HG02884 (cell line): ENCODE results near the gene PRRC2C.

ENCODE experiments used
- ATAC-seq: cut with Tn5 transposase; IDR thresholded peaks from one replicate; pipeline ENCODE4 v1.9.1; 2021; ENCODE audit warnings: mild to moderate bottlenecking, moderate library complexity; ENCODE audit not compliant: unreplicated experiment

Gene PRRC2C

DNA sequence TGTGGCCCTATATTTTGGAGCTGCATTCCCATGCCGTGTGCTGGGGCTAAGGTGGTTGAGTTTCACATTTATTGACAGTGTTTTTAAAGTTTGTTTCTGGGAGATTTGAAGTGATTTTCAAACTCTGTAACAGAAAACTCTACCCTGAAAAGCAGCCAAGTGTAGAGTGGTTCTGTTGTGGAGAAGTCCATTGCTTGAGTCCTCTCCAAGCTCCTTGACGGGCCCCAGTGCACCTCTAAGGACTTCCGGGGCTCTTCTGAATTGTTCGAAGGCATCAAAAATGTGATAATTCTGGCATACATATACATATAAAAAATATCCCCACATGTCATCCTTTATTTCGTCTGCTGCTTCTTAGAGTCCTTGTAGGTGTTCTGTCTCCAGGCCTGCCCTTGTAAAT is 141.7 kb downstream of the PRRC2C start:
- ATAC-seq = no peak

DNA sequence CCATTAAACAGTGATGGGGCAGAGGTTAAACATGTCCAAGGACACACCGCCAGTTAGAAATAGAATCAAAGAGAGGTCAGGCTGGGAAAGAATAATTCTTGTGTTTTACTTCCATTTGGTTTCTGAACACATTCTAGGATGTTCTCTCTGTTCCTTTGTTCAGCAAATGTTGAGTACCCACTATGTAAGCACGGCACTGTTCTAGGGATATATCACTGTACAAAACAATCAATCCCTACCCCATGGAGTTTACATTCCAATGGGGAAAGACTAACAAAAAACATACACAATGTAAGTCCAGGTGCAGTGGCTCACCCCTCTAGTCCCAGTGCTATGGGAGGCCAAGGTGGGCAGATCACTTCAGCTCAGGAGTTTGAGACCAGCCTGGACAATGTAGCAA is 142.9 kb downstream of the PRRC2C start:
- no peak for ATAC-seq

DNA sequence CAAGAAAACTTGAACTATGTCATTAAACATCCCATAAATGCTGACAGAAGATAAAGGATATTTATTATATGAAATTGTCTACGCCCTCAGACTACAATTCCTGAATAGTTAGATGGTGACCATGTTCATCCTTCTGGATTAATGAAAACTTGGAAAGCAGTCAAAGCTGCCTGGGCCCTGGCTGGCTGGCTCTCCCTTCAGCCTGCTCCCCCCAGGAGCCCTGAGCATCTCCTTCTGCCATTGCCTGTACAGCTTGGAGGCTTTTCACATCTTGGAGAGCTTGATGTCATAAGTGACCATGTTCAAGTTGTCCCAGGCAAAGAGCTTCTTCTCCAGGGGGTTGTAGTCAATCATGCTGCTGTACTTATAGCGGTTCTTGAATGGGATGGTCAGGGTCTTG is 150.3 kb downstream of the PRRC2C start:
- no peak for ATAC-seq

DNA sequence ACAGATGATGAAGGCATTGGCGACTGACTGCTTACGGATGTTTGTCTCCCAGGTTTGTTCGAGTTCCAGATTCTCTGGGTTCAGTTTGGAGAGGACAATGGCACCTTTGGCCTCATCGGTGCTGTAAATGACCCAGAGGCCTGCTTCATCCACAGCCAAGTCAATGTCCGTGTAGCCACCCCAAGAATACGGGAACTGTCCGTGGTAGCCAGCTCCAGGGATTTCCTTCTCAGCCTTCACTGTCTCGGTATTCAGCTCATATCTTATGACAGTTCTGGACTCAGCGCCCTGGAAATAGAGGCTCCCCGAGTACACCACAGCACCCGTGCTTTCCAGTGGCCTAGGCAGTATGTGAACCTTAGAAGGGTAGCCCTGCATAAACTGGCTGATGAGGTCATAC is 150.8 kb downstream of the PRRC2C start:
- no peak for ATAC-seq

DNA sequence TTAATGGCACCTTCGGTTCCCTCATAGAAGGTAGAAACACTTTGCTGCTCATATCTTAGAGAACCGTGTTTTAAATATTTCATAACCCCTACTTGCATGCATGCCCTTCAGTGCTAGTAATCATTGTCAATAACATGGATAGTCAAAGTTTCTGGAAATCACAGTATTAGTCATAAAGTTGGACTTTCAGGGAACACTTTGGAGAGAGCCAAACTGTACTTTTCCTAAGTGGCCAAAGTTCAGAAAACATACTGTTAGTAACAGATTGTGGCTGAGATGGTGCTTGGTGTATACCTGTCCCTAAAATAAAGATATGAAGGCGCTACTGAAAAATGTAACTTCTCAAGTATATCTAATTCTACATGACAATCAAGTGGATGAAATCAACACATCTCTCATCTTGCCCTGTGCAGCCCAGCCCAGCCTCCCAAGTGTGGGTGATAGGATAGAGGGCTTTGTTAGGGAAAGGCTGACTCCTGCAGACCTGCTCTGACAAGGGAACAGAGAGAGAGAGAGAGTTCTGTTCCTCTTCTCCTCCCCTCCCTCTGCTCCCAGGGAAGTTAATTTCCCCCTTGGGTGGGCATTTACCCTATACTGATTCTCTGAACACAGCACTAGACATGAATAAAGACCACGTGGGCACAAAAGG is 152.7 kb downstream of the PRRC2C start:
- ATAC-seq = no peak

DNA sequence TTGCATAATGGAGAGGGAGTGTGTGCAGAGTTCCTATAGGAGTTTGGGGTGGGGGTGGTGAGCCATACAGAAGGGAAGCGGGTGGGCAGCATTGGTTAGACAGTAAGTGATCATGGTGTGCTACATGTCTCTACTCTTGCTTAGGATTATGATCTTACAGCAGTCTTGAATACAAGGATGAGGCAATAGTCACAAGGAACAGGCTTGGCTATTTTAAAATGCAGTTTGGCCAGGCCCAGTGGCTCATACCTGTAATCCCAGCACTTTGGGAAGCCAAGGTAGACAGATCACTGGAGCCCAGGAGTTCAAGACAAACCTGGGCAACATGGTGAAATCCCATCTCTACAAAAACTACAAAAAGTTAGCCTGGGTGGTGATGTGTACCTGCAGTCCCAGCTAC is 154.9 kb downstream of the PRRC2C start:
- ATAC-seq = no peak

DNA sequence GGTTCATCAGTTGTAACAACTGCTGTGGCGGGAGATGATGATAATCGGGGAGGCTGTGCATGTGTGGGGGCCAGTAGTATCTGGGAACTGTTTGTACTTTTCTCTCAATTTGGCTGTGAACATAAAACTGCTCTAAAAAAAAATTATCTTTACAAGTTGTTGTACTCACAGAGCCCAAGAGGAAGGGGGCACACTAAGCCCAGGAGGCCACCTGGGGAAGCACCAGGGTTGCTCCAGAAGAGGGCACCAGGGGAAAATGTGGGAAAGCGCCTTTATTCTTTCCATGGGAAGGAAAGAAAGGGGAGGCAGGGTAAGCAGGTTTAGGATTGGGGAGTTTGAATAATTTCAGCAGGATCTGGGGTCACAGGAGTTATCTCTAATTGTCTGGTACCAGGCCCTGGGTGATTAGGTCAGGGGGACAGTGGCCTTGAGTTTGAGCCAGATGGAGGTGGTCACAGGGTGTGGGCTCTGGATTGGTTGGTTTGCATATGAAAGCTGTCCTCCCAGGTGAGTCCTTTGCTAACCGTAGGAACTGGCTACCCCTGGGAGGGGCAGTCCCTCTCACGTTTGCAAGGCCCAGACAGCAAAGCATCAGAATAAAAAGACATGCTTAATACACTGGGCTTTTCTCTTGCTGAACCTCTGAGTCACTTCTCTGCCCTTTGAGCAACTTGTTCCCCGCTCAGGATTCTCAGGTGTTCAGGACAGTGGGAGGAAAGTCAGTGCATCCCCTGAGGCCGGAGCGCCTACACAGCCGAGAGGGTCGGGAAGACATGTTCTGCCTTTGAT is 155.9 kb downstream of the PRRC2C start:
- no peak for ATAC-seq

DNA sequence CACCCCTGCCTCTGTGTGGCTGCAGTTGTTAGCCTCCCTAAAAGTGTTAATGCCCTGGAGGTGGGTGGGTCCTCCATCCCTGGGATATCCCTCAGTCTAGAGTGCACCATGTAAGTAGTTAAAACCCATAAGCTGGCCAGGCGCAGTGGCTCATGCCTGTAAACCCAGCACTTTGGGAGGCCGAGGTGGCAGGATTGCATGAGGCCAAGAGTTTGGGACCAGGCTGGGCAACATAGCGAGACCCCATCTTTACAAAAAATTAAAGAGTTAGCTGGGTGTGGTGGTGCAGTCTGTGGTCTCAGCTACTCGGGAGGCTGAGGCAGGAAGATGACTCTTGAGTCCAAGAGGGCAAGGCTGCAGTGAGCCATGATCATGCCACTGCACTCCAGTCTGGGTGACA is 156.9 kb downstream of the PRRC2C start:
- no peak for ATAC-seq
